Hepatocyte (in vitro differentiated cells): ENCODE measurements around the gene GNPAT. TPM values are rescaled to one million over a fixed set of nuclear protein-coding genes. Genes with fewer than 3 reads are reported as not detected.
"Not testable (repeated sequence)": the region's sequence is repeated elsewhere in the genome, so short reads cannot be mapped to it uniquely, and the experiment has no call there.

ENCODE experiments used
- DNase-seq: peaks from one replicate; pipeline ENCODE4 v3.0.0-alpha.2; 2016; ENCODE audit warnings: low spot score
- H2AFZ ChIP-seq: fragments of 200-600 bp; sonication (generic); 2 replicates; pipeline ENCODE4 v1.6.0; 2016; ENCODE audit warnings: antibody characterized with exemption, mild to moderate bottlenecking
- H3K27ac ChIP-seq: fragments of 200-600 bp; sonication (generic); 2 replicates; pipeline ENCODE4 v1.5.1; 2016; ENCODE audit warnings: mild to moderate bottlenecking
- H3K27me3 ChIP-seq: fragments of 200-600 bp; sonication (generic); 2 replicates; pipeline ENCODE4 v1.6.1; 2016
- H3K36me3 ChIP-seq: fragments of 200-600 bp; sonication (generic); replicated peaks from 2 replicates; pipeline ENCODE4 v1.5.1; 2016; ENCODE audit warnings: low read depth; ENCODE audit not compliant: insufficient read depth
- H3K4me1 ChIP-seq: fragments of 200-600 bp; sonication (generic); 2 replicates; pipeline ENCODE4 v1.5.1; 2016; ENCODE audit warnings: mild to moderate bottlenecking, moderate library complexity; ENCODE audit not compliant: insufficient read depth
- H3K4me2 ChIP-seq: fragments of 200-600 bp; sonication (generic); 2 replicates; pipeline ENCODE4 v1.6.0; 2016
- H3K4me3 ChIP-seq: fragments of 200-600 bp; sonication (generic); 2 replicates; pipeline ENCODE4 v1.5.1; 2016; ENCODE audit warnings: mild to moderate bottlenecking
- H3K79me2 ChIP-seq: fragments of 200-600 bp; sonication (generic); 2 replicates; pipeline ENCODE4 v1.6.0; 2017; ENCODE audit warnings: mild to moderate bottlenecking
- H3K9me2 ChIP-seq: fragments of 200-600 bp; sonication (generic); replicated peaks from 2 replicates; pipeline ENCODE4 v1.6.0; 2017; ENCODE audit warnings: mild to moderate bottlenecking; ENCODE audit not compliant: insufficient read depth
- H3K9me3 ChIP-seq: fragments of 200-600 bp; sonication (generic); 2 replicates; pipeline ENCODE4 v1.5.1; 2016; ENCODE audit warnings: low read depth, mild to moderate bottlenecking
- H4K20me1 ChIP-seq: fragments of 200-600 bp; sonication (generic); 2 replicates; pipeline ENCODE4 v1.6.0; 2016; ENCODE audit warnings: mild to moderate bottlenecking; ENCODE audit not compliant: insufficient read depth, poor library complexity, severe bottlenecking
- EZH2 ChIP-seq: fragments of 200-600 bp; sonication (generic); IDR thresholded peaks from 2 replicates; pipeline ENCODE4 v1.6.1; 2016; ENCODE audit warnings: antibody characterized with exemption, mild to moderate bottlenecking, borderline replicate concordance
- EZH2phosphoT487 ChIP-seq: fragments of 200-600 bp; sonication (generic); IDR thresholded peaks from one replicate; pipeline ENCODE4 v1.6.1; 2018; ENCODE audit warnings: antibody characterized with exemption, mild to moderate bottlenecking, low read depth, moderate library complexity; ENCODE audit not compliant: unreplicated experiment, severe bottlenecking
- WGBS: methylation state at CpG from one replicate; pipeline ENCODE4 v1.1.6; 2016; ENCODE audit warnings: low lambda C conversion rate; ENCODE audit errors: missing lambda C conversion rate; 5-methylcytosine and 5-hydroxymethylcytosine counted together
- polyA plus RNA-seq: library from polyadenylated mRNA; unstranded; fragments of >200 nt; fragmentation: Nextera tagmentation; extraction: Ambion mirVana; gene quantifications from 2 replicates; pipeline ENCODE4 v1.2.1, GENCODE V29; 2016
- total RNA-seq: library from RNA; depleted of rRNA; stranded (reverse); fragments of >200 nt; gene quantifications from 2 replicates; pipeline ENCODE4 v1.2.3, GENCODE V29; 2014
- TF ChIP-seq, protein P1 (sequence below): fragments of 200-600 bp; sonication (generic); IDR thresholded peaks from 2 replicates; pipeline ENCODE4 v1.5.1; 2016; ENCODE audit warnings: antibody characterized with exemption, mild to moderate bottlenecking; ENCODE audit not compliant: poor library complexity

Gene GNPAT
- total and polyA plus RNA-seq, 2 experiments from 2014 or later, result 40.8 to 63.9 TPM

DNA sequence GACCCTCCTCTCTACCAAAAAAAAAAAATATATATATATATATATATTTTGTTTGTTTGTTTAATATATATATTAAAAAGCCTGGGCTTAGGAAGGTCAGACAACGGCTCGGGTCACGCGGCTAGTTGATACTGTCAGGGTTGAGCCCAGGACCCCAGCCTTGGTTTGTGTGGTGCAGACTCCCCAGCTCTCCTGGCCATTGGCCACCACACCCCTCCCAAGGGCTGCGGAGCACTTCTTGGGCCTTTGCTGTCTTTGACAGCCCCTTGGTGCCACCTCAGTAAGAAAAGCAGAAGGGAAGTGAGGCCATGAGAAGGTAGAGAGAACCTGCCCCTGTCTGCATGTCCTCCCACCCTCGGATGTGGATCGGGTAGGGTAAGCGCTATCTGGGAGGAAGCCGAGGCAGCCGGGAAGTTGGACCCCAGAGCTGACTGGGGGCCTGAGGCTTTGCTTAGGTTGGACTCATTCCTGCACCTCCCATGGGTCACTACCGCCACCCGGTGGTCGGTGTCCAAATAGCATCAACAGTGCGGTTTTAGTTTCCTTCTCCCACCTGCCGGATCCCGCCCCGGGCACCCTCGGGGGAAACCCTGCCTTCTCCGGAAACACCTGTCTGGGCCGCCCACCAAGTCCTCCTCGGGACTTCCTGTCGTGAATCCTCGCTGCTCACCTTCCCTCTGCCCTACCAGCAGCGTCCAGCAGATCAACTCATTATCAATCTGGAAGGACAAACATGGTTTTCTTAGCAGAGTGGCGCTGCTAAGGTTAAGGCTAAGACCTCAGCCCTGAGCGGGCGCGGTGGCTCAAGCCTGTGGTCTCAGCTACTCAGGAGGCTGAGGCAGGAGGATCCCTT is 29.8 kb upstream of the GNPAT start:
- H3K27me3 ChIP-seq, result no peaks in the 10 kb centered on the region
- no peaks in the 10 kb centered on the region for H3K9me3 ChIP-seq
- H3K79me2 ChIP-seq, result no peaks in the 10 kb centered on the region
- no peaks in the 10 kb centered on the region for H3K36me3 ChIP-seq
- H2AFZ ChIP-seq, result peak overlapping the region; percentile 39
- WGBS, result 19% methylated on average over 28 of the region's 28 CpGs
- no peaks in the 10 kb centered on the region for H3K4me1 ChIP-seq
- TF ChIP-seq, protein P1, sequence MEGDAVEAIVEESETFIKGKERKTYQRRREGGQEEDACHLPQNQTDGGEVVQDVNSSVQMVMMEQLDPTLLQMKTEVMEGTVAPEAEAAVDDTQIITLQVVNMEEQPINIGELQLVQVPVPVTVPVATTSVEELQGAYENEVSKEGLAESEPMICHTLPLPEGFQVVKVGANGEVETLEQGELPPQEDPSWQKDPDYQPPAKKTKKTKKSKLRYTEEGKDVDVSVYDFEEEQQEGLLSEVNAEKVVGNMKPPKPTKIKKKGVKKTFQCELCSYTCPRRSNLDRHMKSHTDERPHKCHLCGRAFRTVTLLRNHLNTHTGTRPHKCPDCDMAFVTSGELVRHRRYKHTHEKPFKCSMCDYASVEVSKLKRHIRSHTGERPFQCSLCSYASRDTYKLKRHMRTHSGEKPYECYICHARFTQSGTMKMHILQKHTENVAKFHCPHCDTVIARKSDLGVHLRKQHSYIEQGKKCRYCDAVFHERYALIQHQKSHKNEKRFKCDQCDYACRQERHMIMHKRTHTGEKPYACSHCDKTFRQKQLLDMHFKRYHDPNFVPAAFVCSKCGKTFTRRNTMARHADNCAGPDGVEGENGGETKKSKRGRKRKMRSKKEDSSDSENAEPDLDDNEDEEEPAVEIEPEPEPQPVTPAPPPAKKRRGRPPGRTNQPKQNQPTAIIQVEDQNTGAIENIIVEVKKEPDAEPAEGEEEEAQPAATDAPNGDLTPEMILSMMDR, result peak; percentile 95
- TF ChIP-seq EZH2phosphoT487, result no peak
- H4K20me1 ChIP-seq, result no peaks in the 10 kb centered on the region
- H3K27ac ChIP-seq, result peak overlapping the region; percentile 73
- peak; percentile 91 for DNase-seq
- H3K9me2 ChIP-seq, result no peaks in the 10 kb centered on the region
- H3K4me3 ChIP-seq, result no peak overlapping the region
- H3K4me2 ChIP-seq, result peak overlapping the region; percentile 70

DNA sequence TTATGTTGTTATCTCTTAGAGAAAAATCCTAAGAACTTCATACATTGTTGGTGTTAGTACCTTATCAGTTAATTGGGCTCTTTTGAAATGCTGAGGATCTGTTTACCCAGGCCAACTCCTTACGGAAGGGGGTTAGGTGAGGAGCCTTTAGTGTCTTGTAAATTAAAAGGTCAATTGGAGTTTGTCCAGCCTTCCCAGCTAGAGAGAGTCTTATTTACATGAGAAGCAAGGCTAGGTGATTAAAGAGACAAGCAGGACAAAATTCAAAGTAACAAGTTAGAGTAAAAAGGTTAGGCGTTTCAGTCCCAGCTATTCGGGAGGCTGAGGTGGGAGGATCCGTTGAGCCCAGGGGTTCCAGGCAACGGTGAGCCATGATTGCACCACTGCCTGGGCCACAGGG is 28.7 kb upstream of the GNPAT start:
- not testable (repeated sequence) for DNase-seq

DNA sequence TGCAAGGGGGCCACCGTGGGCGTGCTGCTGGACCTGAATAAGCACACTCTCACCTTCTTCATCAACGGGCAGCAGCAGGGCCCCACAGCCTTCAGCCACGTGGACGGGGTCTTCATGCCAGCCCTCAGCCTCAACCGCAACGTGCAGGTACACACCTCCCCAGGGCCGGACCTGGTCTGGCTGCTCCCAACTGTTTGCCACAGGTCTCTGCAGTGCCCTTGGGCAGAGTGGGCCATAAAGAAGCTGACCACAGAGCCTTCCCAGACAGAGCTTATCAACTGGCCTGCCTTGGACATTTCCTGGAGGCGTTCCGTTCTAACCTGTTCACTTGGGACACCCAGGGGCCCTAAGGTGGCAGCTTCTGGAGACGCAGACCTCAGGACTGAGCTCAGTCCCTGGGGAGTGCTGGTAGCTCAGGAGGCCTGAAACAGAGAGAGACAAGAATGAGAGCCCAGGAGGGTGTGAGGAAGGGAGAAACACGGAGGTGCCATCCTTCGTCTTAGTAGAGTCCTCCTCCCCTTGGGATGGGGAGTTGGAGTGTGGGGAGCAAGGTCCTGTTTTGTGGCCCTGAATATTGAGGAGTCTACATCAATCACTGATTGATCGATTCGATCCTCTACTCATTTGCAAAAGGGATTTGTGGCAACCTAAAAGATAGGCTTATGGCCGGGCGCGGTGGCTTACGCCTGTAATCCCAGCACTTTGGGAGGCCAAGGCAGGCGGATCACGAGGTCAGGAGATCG is 27.0 kb upstream of the GNPAT start:
- Histone ChIP-seq H3K9me3 (no peaks in the 10 kb centered on the region), H3K27ac (no peak overlapping the region), H3K4me3 (no peak overlapping the region), H3K79me2 (no peaks in the 10 kb centered on the region), H3K4me2 (no peak overlapping the region), H4K20me1 (no peaks in the 10 kb centered on the region), H3K36me3 (no peaks in the 10 kb centered on the region), H3K4me1 (no peaks in the 10 kb centered on the region), H2AFZ (no peak overlapping the region), H3K27me3 (no peaks in the 10 kb centered on the region), H3K9me2 (no peaks in the 10 kb centered on the region)
- WGBS, result 90% methylated on average over 22 of the region's 22 CpGs
- TF ChIP-seq, protein P1, result no peak
- TF ChIP-seq EZH2 (no peak), EZH2phosphoT487 (no peak)
- DNase-seq, result no peak

More for the DNA sequence above, 28.7 kb upstream of the GNPAT start:
- not testable (repeated sequence) for H3K9me3 ChIP-seq, H3K36me3 ChIP-seq, H3K4me3 ChIP-seq, H4K20me1 ChIP-seq, H2AFZ ChIP-seq, H3K79me2 ChIP-seq, H3K4me1 ChIP-seq, H3K27me3 ChIP-seq, H3K9me2 ChIP-seq
- 13% methylated on average over 5 of the region's 5 CpGs for WGBS
- Histone ChIP-seq H3K4me2 (peak overlapping the region; percentile 70), H3K27ac (peak overlapping the region; percentile 73)
